ENCODE data around the gene MYOD1.

MYOD1 gene

DNA sequence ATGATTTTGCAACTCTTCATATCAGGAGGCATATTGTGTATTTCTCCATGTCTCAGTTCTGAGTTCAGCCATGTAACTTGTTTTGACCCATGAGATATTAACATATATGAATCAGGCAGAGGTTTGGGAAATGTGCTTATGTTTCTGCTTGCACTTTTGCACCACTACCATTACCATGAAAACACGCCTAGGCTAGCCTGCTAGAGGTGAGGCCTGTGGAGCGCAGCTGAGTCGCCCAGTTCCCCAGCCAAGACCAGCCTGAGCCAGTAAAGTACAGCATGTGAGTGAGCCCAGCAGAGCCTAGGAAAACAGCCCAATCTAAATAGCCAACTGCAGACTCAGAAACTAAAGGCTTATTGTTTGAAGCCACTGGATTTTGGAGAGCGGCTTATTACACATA is 18.4 kb upstream of the MYOD1 start:
- DNase-seq = no peak

GRCh38 chr11:17702876-17703275 is 16.5 kb upstream of the MYOD1 start:
- DNase-seq = no peak

DNA sequence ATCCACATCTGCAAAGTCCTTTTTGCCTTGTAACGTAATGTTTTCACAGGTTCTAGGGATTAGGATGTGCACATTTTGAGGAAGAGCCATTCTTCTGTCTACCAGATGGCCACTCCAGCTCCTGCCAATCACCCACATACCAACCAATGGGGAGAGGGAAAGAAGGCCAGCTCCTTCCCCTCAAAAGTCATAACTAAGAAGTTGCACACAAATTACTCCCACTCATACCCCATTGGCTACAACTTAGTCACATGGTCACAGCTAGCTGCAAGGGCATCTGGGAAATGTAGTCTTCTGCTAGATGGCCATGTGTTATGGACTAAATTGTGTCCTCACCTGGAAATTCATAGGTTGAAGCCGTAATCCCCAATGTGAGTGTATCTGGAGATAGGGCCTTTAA is 15.4 kb upstream of the MYOD1 start:
- DNase-seq = no peak

GRCh38 chr11:17707830-17708229 is 11.5 kb upstream of the MYOD1 start:
- no peak for DNase-seq

- no peak for DNase-seq
Measured at GRCh38 chr11:17711836-17712235, 7.5 kb upstream of the MYOD1 start.

DNA sequence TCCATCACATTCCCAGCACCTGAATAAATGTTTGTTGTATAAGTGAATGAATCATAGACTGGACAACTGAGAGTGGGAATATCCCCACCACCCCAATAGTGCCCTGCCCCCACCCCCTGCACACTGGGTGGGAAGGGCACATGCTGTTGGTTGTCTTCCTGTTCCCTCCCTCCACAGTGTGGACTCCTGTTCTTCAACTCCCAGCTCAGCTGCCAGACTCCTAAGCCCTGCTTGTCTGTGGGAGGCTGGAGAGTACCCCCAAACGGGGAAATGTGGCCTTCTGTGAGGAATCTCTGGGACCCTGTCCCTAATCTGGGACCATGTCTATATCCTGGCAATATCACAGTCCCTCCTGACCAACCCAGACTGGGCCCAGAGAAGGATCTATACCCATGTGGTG is 5.5 kb upstream of the MYOD1 start:
- no peak for DNase-seq

- no peak for DNase-seq
Measured at GRCh38 chr11:17714356-17714854, 5.0 kb upstream of the MYOD1 start.

- DNase-seq = no peak
Measured at GRCh38 chr11:17714870-17715269, 4.5 kb upstream of the MYOD1 start.

GRCh38 chr11:17716807-17717206 is 2.6 kb upstream of the MYOD1 start:
- no peak for DNase-seq

DNA sequence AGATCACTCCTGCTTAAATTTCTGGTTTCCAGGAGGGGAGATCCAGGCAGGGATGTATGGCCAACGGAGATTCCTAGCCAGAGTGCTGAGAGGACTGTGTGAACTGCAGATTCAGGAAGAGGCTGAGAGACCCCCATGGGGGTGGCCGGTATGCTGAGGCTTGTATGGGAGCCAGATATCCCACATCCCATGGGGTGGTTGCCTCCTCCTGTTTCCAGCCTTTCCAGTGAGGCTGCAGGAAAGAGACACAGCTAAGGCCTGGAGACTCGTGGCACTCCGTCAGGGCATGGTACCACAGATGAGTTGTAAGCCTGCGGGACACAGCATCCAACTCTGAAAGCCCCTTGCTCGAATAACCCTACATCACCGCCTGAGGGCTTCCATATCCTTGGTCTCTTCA is 1.4 kb upstream of the MYOD1 start:
- no peak for DNase-seq

- no peak for DNase-seq
Measured at GRCh38 chr11:17718510-17718962, 835 bp upstream of the MYOD1 start.

DNA sequence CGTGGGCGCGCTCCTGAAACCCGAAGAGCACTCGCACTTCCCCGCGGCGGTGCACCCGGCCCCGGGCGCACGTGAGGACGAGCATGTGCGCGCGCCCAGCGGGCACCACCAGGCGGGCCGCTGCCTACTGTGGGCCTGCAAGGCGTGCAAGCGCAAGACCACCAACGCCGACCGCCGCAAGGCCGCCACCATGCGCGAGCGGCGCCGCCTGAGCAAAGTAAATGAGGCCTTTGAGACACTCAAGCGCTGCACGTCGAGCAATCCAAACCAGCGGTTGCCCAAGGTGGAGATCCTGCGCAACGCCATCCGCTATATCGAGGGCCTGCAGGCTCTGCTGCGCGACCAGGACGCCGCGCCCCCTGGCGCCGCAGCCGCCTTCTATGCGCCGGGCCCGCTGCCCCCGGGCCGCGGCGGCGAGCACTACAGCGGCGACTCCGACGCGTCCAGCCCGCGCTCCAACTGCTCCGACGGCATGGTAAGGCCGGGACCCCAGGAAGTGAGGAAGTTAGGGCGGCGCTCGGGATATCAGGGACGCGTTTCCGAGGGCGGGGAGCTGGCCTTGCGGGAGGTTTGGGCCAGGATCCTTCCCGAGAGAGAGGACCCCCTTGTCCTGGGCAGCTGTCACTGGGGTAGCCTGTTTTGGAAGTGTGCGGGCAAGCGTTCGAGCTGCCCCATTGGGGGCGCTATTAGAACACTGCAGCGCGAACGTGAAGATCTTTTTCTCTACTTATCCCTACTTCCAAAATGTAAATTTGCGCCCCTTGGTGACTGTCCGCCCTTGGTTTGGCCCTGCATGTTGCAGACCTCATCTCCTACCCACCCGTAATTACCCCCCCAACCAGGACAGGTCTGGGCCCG is 796 bp downstream of the MYOD1 start:
- no peak for DNase-seq

DNA sequence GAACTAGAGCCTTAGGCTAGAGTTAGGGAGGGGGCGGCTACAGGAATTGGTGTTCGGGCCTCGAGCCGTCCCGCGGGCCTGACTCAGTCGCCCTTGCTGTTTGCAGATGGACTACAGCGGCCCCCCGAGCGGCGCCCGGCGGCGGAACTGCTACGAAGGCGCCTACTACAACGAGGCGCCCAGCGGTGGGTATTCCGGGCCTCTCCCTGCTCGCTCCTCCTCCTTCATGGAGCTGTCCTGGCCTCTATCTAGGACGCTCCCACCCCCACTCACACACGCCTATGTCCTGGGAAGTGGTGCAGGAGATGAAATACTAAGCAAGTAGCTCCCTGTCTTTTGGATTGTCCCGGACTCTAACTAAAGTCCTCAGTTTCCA is 1.4 kb downstream of the MYOD1 start:
- DNase-seq = no peak

DNA sequence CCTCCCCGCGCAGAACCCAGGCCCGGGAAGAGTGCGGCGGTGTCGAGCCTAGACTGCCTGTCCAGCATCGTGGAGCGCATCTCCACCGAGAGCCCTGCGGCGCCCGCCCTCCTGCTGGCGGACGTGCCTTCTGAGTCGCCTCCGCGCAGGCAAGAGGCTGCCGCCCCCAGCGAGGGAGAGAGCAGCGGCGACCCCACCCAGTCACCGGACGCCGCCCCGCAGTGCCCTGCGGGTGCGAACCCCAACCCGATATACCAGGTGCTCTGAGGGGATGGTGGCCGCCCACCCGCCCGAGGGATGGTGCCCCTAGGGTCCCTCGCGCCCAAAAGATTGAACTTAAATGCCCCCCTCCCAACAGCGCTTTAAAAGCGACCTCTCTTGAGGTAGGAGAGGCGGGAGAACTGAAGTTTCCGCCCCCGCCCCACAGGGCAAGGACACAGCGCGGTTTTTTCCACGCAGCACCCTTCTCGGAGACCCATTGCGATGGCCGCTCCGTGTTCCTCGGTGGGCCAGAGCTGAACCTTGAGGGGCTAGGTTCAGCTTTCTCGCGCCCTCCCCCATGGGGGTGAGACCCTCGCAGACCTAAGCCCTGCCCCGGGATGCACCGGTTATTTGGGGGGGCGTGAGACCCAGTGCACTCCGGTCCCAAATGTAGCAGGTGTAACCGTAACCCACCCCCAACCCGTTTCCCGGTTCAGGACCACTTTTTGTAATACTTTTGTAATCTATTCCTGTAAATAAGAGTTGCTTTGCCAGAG is 2.0 kb downstream of the MYOD1 start:
- DNase-seq = no peak

GRCh38 chr11:17722000-17722643 is 2.8 kb downstream of the MYOD1 start:
- no peak for DNase-seq

DNA sequence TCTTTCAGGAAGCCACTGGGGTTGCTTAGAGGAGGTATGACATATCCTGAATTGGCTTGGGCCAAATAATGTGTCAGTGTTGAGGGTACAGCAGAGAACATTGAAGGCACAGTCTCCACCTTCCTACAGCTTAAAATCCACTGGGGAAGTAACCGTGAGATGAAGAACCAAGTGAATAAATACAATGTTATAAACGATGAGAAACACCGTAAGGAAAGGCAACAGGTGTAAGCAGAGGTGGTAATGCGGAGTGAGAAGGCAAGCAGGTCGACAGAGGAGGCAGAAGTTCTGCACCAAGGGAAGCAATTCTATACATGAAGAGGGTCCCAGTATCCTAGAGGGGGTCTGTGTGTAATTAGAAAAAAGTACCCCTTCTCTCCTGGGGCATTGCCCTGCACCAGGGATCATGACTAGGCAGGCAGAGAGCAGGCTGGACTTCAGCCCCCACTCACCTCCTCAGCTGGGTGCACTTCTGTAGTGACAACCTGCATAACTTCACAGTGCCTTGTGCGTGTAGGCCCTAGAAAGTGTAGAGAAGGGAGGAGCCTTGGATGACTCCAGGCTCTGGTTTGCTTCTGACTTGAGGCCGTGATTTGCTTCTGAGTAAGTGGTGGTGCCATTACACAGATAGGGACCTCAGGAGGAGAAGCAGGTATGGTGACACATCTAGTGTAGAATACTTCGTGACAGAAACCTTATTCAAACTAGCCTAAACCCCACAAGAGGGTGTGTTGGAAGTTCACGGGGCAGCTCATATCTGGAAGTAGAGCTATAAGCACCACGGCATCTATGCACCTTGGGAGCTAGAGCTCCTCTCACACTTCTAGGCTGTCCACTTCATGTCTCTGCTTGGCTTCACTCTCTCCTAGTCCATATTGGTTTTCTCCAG is 4.9 kb downstream of the MYOD1 start:
- no peak for DNase-seq

GRCh38 chr11:17725174-17725573 is 5.8 kb downstream of the MYOD1 start:
- DNase-seq = no peak

- DNase-seq = no peak
Measured at GRCh38 chr11:17730137-17730536, 10.8 kb downstream of the MYOD1 start.

DNA sequence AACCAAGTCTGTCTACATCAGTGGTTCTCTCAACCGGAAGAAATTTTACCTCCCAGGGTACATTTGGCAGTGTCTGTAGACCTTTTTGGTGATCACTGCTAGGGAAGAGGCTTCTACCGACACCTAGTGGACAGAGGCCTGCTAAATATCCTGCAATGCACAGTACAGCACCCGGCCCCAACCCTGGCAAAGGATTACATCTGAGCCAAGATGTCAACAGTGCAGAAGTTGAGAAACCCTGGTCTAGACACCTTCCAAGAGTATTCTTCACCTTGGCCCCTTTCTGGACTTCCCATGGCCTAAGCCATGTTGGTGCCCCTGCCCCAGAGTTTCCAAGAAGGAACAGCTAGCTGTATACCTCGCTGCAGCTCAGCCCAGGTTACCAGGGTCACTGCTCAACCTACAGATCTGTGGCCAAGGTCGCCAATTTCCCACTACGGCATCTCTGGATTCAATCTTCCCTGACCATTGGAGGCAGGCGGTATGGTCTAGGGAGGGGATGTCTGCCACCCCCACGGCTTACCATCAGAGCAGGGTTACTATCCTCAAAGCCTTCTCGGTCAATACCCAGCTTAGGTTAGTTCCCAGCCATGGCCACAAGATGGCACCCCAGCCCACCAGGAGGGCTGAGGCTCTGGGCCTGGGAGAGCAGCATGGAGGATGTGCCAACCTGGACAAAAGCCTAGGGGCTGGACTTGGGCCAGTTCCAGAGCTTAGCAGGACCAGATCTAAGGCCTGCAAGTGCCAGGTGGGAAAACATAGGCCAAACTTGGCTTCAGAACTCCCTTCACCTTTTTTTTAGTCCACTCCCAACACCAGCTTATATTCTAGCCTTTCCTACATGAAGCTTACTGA is 11.5 kb downstream of the MYOD1 start:
- DNase-seq = peak in 54 of 56 donors; percentile 14 to 89 (median 71)

DNA sequence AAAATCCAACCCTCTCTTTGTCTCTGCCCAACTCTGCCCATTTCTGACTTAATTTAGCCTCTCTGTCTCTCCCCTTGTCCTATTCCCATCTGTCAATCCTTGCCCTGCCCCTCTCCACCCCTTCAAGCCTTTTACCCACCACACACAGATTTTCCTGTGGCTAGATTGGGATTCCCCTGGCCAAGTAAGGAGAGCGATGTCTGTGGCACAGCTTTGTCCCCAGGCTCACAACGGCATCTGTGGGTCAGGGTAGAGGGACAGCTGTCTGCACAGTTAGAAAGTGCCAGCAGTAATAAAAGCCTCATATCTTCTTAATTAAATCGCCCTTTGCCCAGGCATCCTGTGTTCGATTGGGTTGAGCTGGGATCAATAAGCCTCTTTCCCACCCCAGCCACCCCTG is 13.9 kb downstream of the MYOD1 start:
- no peak for DNase-seq
